GM12878 (cell line): ENCODE data around the gene FOLR2. TPM values are rescaled to one million over a fixed set of nuclear protein-coding genes. Genes with fewer than 3 reads are reported as not detected.

Source experiments
- ATAC-seq: fragments of 200-7000 bp; cut with Tn5 transposase; 3 replicates; pipeline ENCODE4 v1.9.1; 2020; ENCODE audit warnings: mild to moderate bottlenecking, moderate library complexity
- BruUV-seq: library from RNA; stranded (reverse); fragments of 400-500 nt; replicated peaks from 2 replicates; lab custom pipeline; 2021; lab: Mats Ljungman, UMichigan
- CTCF ChIA-PET: fragments of 300-600 bp; sonication (Branson Sonifier 250); formaldehyde crosslinking; extraction: SDS; loops from one replicate; lab custom pipeline; 2021; ENCODE audit warnings: inconsistent platforms; lab: Yijun Ruan, JAX
- POLR2A ChIA-PET: fragments of 350-600 bp; formaldehyde crosslinking; extraction: SDS; loops from one replicate; lab custom pipeline; 2021; ENCODE audit warnings: inconsistent platforms; lab: Charles Lee
- RAD21 ChIA-PET: fragments of 300-600 bp; sonication (Branson Sonifier 250); formaldehyde crosslinking; loops from one replicate; lab custom pipeline; 2023; ENCODE audit warnings: antibody characterized with exemption; ENCODE audit not compliant: unreplicated experiment; lab: Charles Lee
- SMC1A ChIA-PET: fragments of 300-600 bp; sonication (Branson Sonifier 250); formaldehyde crosslinking; loops from one replicate; lab custom pipeline; 2023; ENCODE audit not compliant: unreplicated experiment, uncharacterized antibody; lab: Charles Lee
- DNase-seq: peaks from one replicate; pipeline ENCODE4 v3.0.0-alpha.2; 2011; ENCODE audit warnings: low read depth, low spot score
- FAIRE-seq: peaks from 3 replicates; lab custom pipeline; 2011; peaks lifted over from hg19 to GRCh38; lab: Jason Lieb, UNC
- H2AFZ ChIP-seq: 2 replicates; pipeline ENCODE4 v1.6.0; 2011; ENCODE audit warnings: low read depth, low read length, control low read depth; ENCODE audit not compliant: control insufficient read depth
- H3K27ac ChIP-seq: 2 replicates; pipeline ENCODE4 v1.5.1; 2011; ENCODE audit warnings: control low read depth; ENCODE audit not compliant: control insufficient read depth, insufficient read depth
- H3K27me3 ChIP-seq, 2 experiments: replicated peaks in 1 of 2; 2 replicates each; pipeline versions ENCODE4 v1.6.0 to v1.6.1; 2011; ENCODE audit warnings: low read length in 1 of 2; ENCODE audit not compliant: control insufficient read depth in 2 of 2, insufficient read depth in 2 of 2
- H3K36me3 ChIP-seq, 2 experiments: 2 replicates each; pipeline ENCODE4 v1.5.1; 2011; ENCODE audit warnings: low read length in 1 of 2; ENCODE audit not compliant: control insufficient read depth in 2 of 2, insufficient read depth in 2 of 2
- H3K4me1 ChIP-seq: 2 replicates; pipeline ENCODE4 v1.6.1; 2011; ENCODE audit warnings: mild to moderate bottlenecking, low read length, moderate library complexity, mixed read lengths; ENCODE audit not compliant: control insufficient read depth, insufficient read depth
- H3K4me2 ChIP-seq: 2 replicates; pipeline ENCODE4 v1.6.0; 2011; ENCODE audit warnings: control low read depth; ENCODE audit not compliant: control insufficient read depth, insufficient read depth
- H3K4me3 ChIP-seq: fragments of 200-600 bp; sonication (generic); 2 replicates; pipeline ENCODE4 v1.5.1; 2016
- H3K79me2 ChIP-seq: 2 replicates; pipeline ENCODE4 v1.6.0; 2011; ENCODE audit warnings: low read length; ENCODE audit not compliant: control insufficient read depth, insufficient read depth
- H3K9ac ChIP-seq: 2 replicates; pipeline ENCODE4 v1.8.0; 2011; ENCODE audit warnings: low read length, control low read depth, mixed read lengths; ENCODE audit not compliant: control insufficient read depth, insufficient read depth
- H3K9me3 ChIP-seq: replicated peaks from 3 replicates; pipeline ENCODE4 v1.5.1; 2011; ENCODE audit warnings: mild to moderate bottlenecking, low read length; ENCODE audit not compliant: control insufficient read depth, insufficient read depth
- H4K20me1 ChIP-seq: 2 replicates; pipeline ENCODE4 v1.6.0; 2011; ENCODE audit not compliant: control insufficient read depth, insufficient read depth
- CTCF ChIP-seq, 3 experiments: IDR thresholded peaks in 2 of 3; conservative IDR thresholded peaks in 1 of 3; 2 replicates each; pipeline ENCODE4 v1.5.1; 2011; ENCODE audit warnings: low read depth in 3 of 3, low read length in 3 of 3, mild to moderate bottlenecking in 3 of 3, control low read depth in 2 of 3, moderate library complexity in 2 of 3, inconsistent platforms in 1 of 3, mixed read lengths in 1 of 3; ENCODE audit not compliant: control insufficient read depth in 2 of 3, insufficient read depth in 1 of 3; ENCODE audit errors: extremely low read depth in 1 of 3
- CUX1 ChIP-seq: IDR thresholded peaks from 2 replicates; pipeline ENCODE4 v1.6.1; 2012; ENCODE audit warnings: improper control_type of control experiment, low read depth, low read length; ENCODE audit not compliant: insufficient replicate concordance
- MEF2B ChIP-seq: fragments of 450-650 bp; IDR thresholded peaks from 2 replicates; pipeline ENCODE4 v1.6.1; 2018; ENCODE audit warnings: mild to moderate bottlenecking, moderate library complexity; ENCODE audit not compliant: partially characterized antibody, poor library complexity, severe bottlenecking
- MLLT1 ChIP-seq: fragments of 450-650 bp; IDR thresholded peaks from 2 replicates; pipeline ENCODE4 v1.6.1; 2016; ENCODE audit warnings: mild to moderate bottlenecking
- MXI1 ChIP-seq: fragments of 150-350 bp; IDR thresholded peaks from 2 replicates; pipeline ENCODE4 v1.6.1; 2011; ENCODE audit warnings: low read depth, mild to moderate bottlenecking, inconsistent platforms, low read length, improper control_type of control experiment
- NFYA ChIP-seq: IDR thresholded peaks from 2 replicates; pipeline ENCODE4 v1.6.1; 2011; ENCODE audit warnings: low read depth, mild to moderate bottlenecking, low read length, improper control_type of control experiment, borderline replicate concordance
- PML ChIP-seq: IDR thresholded peaks from 2 replicates; pipeline ENCODE4 v1.6.1; 2012; ENCODE audit warnings: low read length, inconsistent platforms
- RAD21 ChIP-seq: IDR thresholded peaks from 2 replicates; pipeline ENCODE4 v1.6.1; 2011; ENCODE audit warnings: mild to moderate bottlenecking, low read depth, low read length, moderate library complexity; ENCODE audit not compliant: insufficient read depth
- RFX5 ChIP-seq: IDR thresholded peaks from 2 replicates; pipeline ENCODE4 v1.6.1; 2011; ENCODE audit warnings: low read depth, low read length, improper control_type of control experiment
- SPI1 ChIP-seq: IDR thresholded peaks from 2 replicates; pipeline ENCODE4 v1.6.1; 2011; ENCODE audit warnings: low read depth, mild to moderate bottlenecking, low read length, moderate library complexity, borderline replicate concordance; ENCODE audit not compliant: insufficient read depth
- SRF ChIP-seq, 2 experiments: IDR thresholded peaks; 2 replicates each; pipeline ENCODE4 v1.6.1; 2011; ENCODE audit warnings: low read depth in 2 of 2, low read length in 2 of 2, mild to moderate bottlenecking in 1 of 2, moderate library complexity in 1 of 2
- ZBED1 ChIP-seq: IDR thresholded peaks from 2 replicates; pipeline ENCODE4 v1.6.1; 2016; ENCODE audit warnings: borderline replicate concordance
- ZNF384 ChIP-seq: IDR thresholded peaks from 2 replicates; pipeline ENCODE4 v1.6.1; 2012; ENCODE audit warnings: low read depth, mild to moderate bottlenecking, low read length, improper control_type of control experiment, borderline replicate concordance
- WGBS: methylation state at CpG from one replicate; pipeline ENCODE4 v1.1.6; 2016; ENCODE audit warnings: low lambda C conversion rate; ENCODE audit not compliant: insufficient replicate concordance, insufficient coverage; ENCODE audit errors: missing lambda C conversion rate; 5-methylcytosine and 5-hydroxymethylcytosine counted together
- in situ Hi-C: fragments of 300-500 bp; cut with MboI; formaldehyde crosslinking; loops from 9 replicates; pipeline ENCODE4 v1.14.3; 2018; ENCODE audit warnings: mixed read lengths
- intact Hi-C: fragments of 100-400 bp; cut with micrococcal nuclease; formaldehyde crosslinking; loops from one replicate; pipeline ENCODE4 v1.14.2; 2022; ENCODE audit not compliant: unreplicated experiment
- polyA plus RNA-seq, 11 experiments: library from polyadenylated mRNA; depleted of rRNA in 4 of 11; unstranded in 6 of 11; stranded (reverse) in 5 of 11; fragments of >200 nt; fragmentation: Nextera tagmentation in 4 of 11; fragmentation: Illumina TruSeq in 1 of 11; extraction: Ambion mirVana in 4 of 11; extraction: Trizol in 1 of 11; gene quantifications; 1 replicate in 1 of 11; 2 replicates in 10 of 11; pipeline versions ENCODE4 v1.2.1 to v1.2.3, GENCODE V29; 2011 to 2016; ENCODE audit warnings: inconsistent platforms in 2 of 11, missing spikeins in 2 of 11, low read depth in 1 of 11
- total RNA-seq, 4 experiments: library from RNA; depleted of rRNA in 3 of 4; stranded (reverse); fragments of >200 nt in 3 of 4; fragmentation: Illumina TruSeq in 1 of 4; extraction: Trizol in 1 of 4; gene quantifications; 2 replicates each; pipeline versions ENCODE4 v1.2.1 to v1.2.3, GENCODE V29; 2013 to 2021

The FOLR2 gene
- total and polyA plus RNA-seq, 10 of the 15 experiments (the other 5 are each of a cell fraction or from before 2014, with no cell fraction given) = 0.10 to 11.1 (median 1.9) TPM

GRCh38 chr11:72227316-72228228 lies 11.0 kb downstream of the FOLR2 start:
- ChIA-PET SMC1A (interaction anchor here (1.2 kb wide), 1 partner anchor 204 kb away, joined by 3 read pairs; no protein-coding TSS in a partner anchor), RAD21 (no interaction called here)
- no peaks in the 10 kb centered on the region for H3K27me3 ChIP-seq
- no peak for TF ChIP-seq PML
- no peak for TF ChIP-seq CUX1
- TF ChIP-seq NFYA = no peak
- TF ChIP-seq ZBED1 = no peak
- no peak for TF ChIP-seq RAD21
- TF ChIP-seq SPI1 = no peak
- TF ChIP-seq SRF (IDR thresholded peaks at IDR 0.05; ENCODE audit: low read depth in 2 of 2, low read length in 2 of 2) = no peak
- no peak for TF ChIP-seq ZNF384
- TF ChIP-seq MLLT1 = no peak
- no peak for TF ChIP-seq MXI1
- no peak for TF ChIP-seq CTCF (IDR thresholded peaks at IDR 0.05 in 2 of 3, conservative IDR thresholded peaks at IDR 0.05 in 1 of 3; ENCODE audit: control insufficient read depth in 2 of 3, extremely low read depth in 1 of 3, insufficient read depth in 1 of 3, low read depth in 3 of 3, low read length in 3 of 3)
- TF ChIP-seq MEF2B = no peak
- TF ChIP-seq RFX5 = no peak
- TF ChIP-seq, all 136 proteins: peak for 0
- Histone ChIP-seq H4K20me1 (no peaks in the 10 kb centered on the region; the same call in 1 of the 2 replicates), H2AFZ (no peak overlapping the region), H3K4me1 (peaks cover 9% of the 10 kb centered on the region), H3K9me3 (no peaks in the 10 kb centered on the region), H3K79me2 (peaks cover 26% of the 10 kb centered on the region), H3K4me2 (no peak overlapping the region), H3K36me3 (peaks cover 17 to 26% of the 10 kb centered on the region in 2 experiments; a peak in 3 of 4 replicates), H3K27ac (no peak overlapping the region), H3K9ac (no peak overlapping the region), H3K4me3 (no peak overlapping the region)
- ChIA-PET CTCF (interaction anchor here (1.0 to 1.2 kb wide), 2 partner anchors 10 to 203 kb away, joined by 3 to 5 read pairs; no protein-coding TSS in a partner anchor), POLR2A (no interaction called here)
- ATAC-seq (no peak), DNase-seq (no peak), FAIRE-seq (no peak)
- in situ Hi-C loops (no loop called here), intact Hi-C loops (no loop called here)
- 89% methylated on average over 13 of the region's 14 CpGs for WGBS
- no TSS peak for BruUV-seq
